Right lobe of liver (tissue), 6 donors: Measurements from ENCODE around the gene RBM22. TPM values are rescaled to one million over a fixed set of nuclear protein-coding genes. Genes with fewer than 3 reads are reported as not detected.

Source experiments
- ATAC-seq, 4 donors: fragments of 200-7000 bp; cut with Tn5 transposase; one replicate each; pipeline ENCODE4 v1.9.1; 2020; ENCODE audit warnings: mild to moderate bottlenecking in 4 of 4, moderate library complexity in 4 of 4
- DNase-seq, 3 donors: peaks; one replicate each; pipeline ENCODE4 v3.0.0-alpha.2; 2020
- H3K27ac ChIP-seq, 3 donors: fragments of 200-600 bp; one replicate each; pipeline ENCODE4 v1.8.0; 2022
- H3K27me3 ChIP-seq, 2 donors: fragments of 200-600 bp; one replicate each; pipeline ENCODE4 v1.8.0; 2022
- H3K36me3 ChIP-seq, 4 donors: fragments of 200-600 bp; sonication (generic) in 1 of 4; one replicate each; pipeline versions ENCODE4 v1.5.1 to v1.8.0; 2017 to 2022; ENCODE audit warnings: control low read depth in 1 of 4
- H3K4me1 ChIP-seq, 4 donors: fragments of 200-600 bp; sonication (generic) in 1 of 4; one replicate each; pipeline versions ENCODE4 v1.5.1 to v1.8.0; 2017 to 2022; ENCODE audit warnings: control low read depth in 1 of 4
- H3K4me3 ChIP-seq, 3 donors: fragments of 200-600 bp; one replicate each; pipeline ENCODE4 v1.8.0; 2022
- H3K9me3 ChIP-seq, 4 donors: fragments of 200-600 bp; sonication (generic) in 1 of 4; one replicate each; pipeline versions ENCODE4 v1.5.1 to v1.8.0; 2017 to 2022; ENCODE audit warnings: control low read depth in 1 of 4
- CTCF ChIP-seq, 4 donors: fragments of 200-600 bp in 3 of 4; fragments of 450-650 bp in 1 of 4; IDR thresholded peaks; one replicate each; pipeline versions ENCODE4 v1.5.1 to v1.8.0; 2016 to 2022; ENCODE audit warnings: antibody characterized with exemption in 4 of 4, mild to moderate bottlenecking in 2 of 4
- POLR2A ChIP-seq: fragments of 450-650 bp; IDR thresholded peaks from one replicate; pipeline ENCODE4 v1.6.1; 2017; ENCODE audit warnings: antibody characterized with exemption, mild to moderate bottlenecking
- WGBS: methylation state at CpG from one replicate; pipeline ENCODE4 v1.1.6; 2018; ENCODE audit warnings: low coverage, low lambda C conversion rate; ENCODE audit not compliant: insufficient coverage; ENCODE audit errors: missing lambda C conversion rate; 5-methylcytosine and 5-hydroxymethylcytosine counted together
- intact Hi-C, 2 donors: fragments of 100-400 bp; cut with DNase I; formaldehyde crosslinking; loops; one replicate each; pipeline versions ENCODE4 v1.11.2 to v1.14.1; 2022
- total RNA-seq, 6 experiments: library from RNA; depleted of rRNA in 2 of 6; stranded (reverse); fragments of >200 nt in 2 of 6; fragmentation: NEBNext Ultra II Directional in 3 of 6; extraction: Animal tissue kit (Norgen Biotek cat#: 25700) in 3 of 6; gene quantifications; one replicate each; pipeline versions ENCODE4 v1.1.0 to v1.2.4, GENCODE V29; 2016 to 2023
- donor health status: DM: no; HTN: yes; CAD: no.
- donor health status: DM: no; HTN: no; CAD: no.
- donor health status: DM: no; HTN: no; CAD: no.
- donor health status: DM: no; HTN: yes; CAD: no.
- donor health status: DM: no; HTN: yes; CAD: no.

Gene RBM22
- total RNA-seq, 6 experiments from 2014 or later, result 12.3 to 19.4 (median 17.7) TPM

GRCh38 chr5:150694612-150695011, 6.2 kb downstream of the RBM22 start:
- no peak for ATAC-seq

DNA sequence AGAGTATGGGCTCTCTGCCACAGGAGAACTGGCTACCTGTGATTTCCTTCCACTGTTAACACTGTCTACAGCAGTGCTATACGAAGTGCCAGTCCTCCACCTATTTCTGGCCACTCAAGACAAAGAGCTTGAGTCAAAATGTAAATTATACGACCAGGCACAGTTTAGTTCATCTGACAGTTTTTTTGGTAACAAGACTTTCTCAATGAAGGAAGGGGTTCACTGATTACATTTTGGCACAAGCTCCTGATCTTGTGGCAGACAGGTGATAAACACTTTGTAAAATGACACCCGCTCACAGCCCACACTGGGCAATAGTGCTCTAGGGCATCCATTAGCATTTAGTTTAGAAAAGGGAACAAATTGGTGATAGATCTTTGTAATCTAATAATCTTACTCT, 8.6 kb downstream of the RBM22 start:
- intact Hi-C loops, result loop anchor here in 1 of 2 donors (10.0 kb wide), 1 partner anchor 47 kb away; the partner anchor contains the start of gene SYNPO
- TF ChIP-seq POLR2A, result no peak
- no peak for TF ChIP-seq CTCF (IDR thresholded peaks at IDR 0.05)
- ATAC-seq (no peak), DNase-seq (no peak)
- no peaks in the 10 kb centered on the region for H3K27me3 ChIP-seq
- H3K4me1 ChIP-seq, result no peaks in the 10 kb centered on the region
- peaks cover 7 to 67% (median 45%) of the 10 kb centered on the region in 4 donors for H3K36me3 ChIP-seq
- 85% methylated on average over 2 of the region's 3 CpGs for WGBS
- H3K9me3 ChIP-seq, result no peaks in the 10 kb centered on the region
- no peak overlapping the region for H3K4me3 ChIP-seq
- H3K27ac ChIP-seq, result no peak overlapping the region

More at GRCh38 chr5:150694612-150695011, 6.2 kb downstream of the RBM22 start:
- H3K4me1 ChIP-seq, result peaks cover 0 to 5% (median 2%) of the 10 kb centered on the region in 4 donors
- H3K27me3 ChIP-seq, result no peaks in the 10 kb centered on the region
- 91% methylated on average over 3 of the region's 3 CpGs for WGBS
- DNase-seq, result no peak
- TF ChIP-seq CTCF (IDR thresholded peaks at IDR 0.05) (no peak), POLR2A (no peak)
- intact Hi-C loops, result loop anchor here in 1 of 2 donors (10.0 kb wide), 1 partner anchor 50 kb away; the partner anchor contains the start of gene SYNPO
- H3K27ac ChIP-seq, result no peak overlapping the region
- H3K9me3 ChIP-seq, result no peaks in the 10 kb centered on the region
- H3K36me3 ChIP-seq, result peaks cover 7 to 84% (median 54%) of the 10 kb centered on the region in 4 donors
- no peak overlapping the region for H3K4me3 ChIP-seq

- Histone ChIP-seq H3K27ac (no peak overlapping the region), H3K4me1 (no peaks in the 10 kb centered on the region), H3K27me3 (no peaks in the 10 kb centered on the region), H3K36me3 (peaks cover 7 to 51% (median 35%) of the 10 kb centered on the region in 4 donors), H3K9me3 (no peaks in the 10 kb centered on the region), H3K4me3 (no peak overlapping the region)
- intact Hi-C loops, result loop anchor here in 1 of 2 donors (10.0 kb wide), 1 partner anchor 46 kb away; the partner anchor contains the start of gene SYNPO
- no peak for TF ChIP-seq POLR2A
- no peak for DNase-seq
- ATAC-seq, result no peak
- WGBS, result 81% methylated on average over 6 of the region's 6 CpGs
Measured at GRCh38 chr5:150690760-150691159, 10.1 kb downstream of the RBM22 start.

DNA sequence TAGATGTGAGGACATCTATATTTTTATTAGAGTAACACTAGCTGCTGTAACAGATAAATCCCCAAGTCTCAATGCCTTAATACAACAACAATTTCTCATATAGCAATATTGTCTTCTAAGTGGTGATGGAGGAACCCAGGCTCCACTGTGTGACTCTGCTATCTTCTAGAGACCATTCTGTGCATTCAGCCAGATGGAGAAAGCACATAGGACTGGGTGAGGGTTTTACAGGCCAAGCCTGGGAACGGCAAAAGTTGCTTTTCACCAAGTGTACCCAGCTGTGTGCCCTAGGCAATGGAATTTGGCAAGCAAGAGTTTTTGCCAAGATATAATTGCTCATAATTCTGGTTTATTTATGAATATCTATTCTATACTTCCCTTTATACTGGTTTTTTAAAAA, 11.7 kb downstream of the RBM22 start:
- DNase-seq (no peak), ATAC-seq (no peak)
- 89% methylated on average over 1 of the region's 1 CpG for WGBS
- peaks cover 7 to 35% (median 24%) of the 10 kb centered on the region in 4 donors for H3K36me3 ChIP-seq
- H3K4me3 ChIP-seq, result no peak overlapping the region
- no peak overlapping the region for H3K27ac ChIP-seq
- intact Hi-C loops, result no loop called here
- no peaks in the 10 kb centered on the region for H3K27me3 ChIP-seq
- H3K9me3 ChIP-seq, result no peaks in the 10 kb centered on the region
- TF ChIP-seq POLR2A (no peak), CTCF (IDR thresholded peaks at IDR 0.05) (no peak)
- H3K4me1 ChIP-seq, result no peaks in the 10 kb centered on the region

DNA sequence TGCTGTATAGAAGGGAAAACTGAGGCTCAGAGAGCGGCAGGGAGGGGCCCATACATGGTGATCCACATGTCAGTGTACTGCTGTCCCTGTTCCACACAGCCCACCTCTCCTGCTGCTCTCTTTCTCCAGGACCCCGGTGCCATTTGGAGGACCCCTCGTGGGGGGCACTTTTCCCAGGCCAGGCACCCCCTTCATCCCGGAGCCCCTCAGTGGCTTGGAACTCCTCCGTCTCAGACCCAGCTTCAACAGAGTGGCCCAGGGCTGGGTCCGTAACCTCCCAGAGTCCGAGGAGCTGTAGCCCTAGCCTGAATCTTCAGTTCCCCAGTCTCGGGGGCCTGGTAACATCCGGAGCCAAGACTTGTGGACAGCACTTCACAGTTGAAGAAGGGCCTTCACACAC, 24.3 kb downstream of the RBM22 start:
- H3K4me1 ChIP-seq, result peaks cover 0 to 6% (median 2%) of the 10 kb centered on the region in 4 donors
- no peaks in the 10 kb centered on the region for H3K27me3 ChIP-seq
- DNase-seq, result no peak
- no peak overlapping the region for H3K4me3 ChIP-seq
- H3K9me3 ChIP-seq, result no peaks in the 10 kb centered on the region
- 100% methylated on average over 2 of the region's 9 CpGs for WGBS
- TF ChIP-seq CTCF (IDR thresholded peaks at IDR 0.05), result no peak
- no peak for TF ChIP-seq POLR2A
- no peak overlapping the region for H3K27ac ChIP-seq
- no peak for ATAC-seq
- no peaks in the 10 kb centered on the region for H3K36me3 ChIP-seq
- intact Hi-C loops, result no loop called here
